ENCODE measurements around the gene WFDC1.
A peak's percentile ranks its signal among the peaks of the same experiment; 100 is the strongest.
"Not testable (repeated sequence)": the region's sequence is repeated elsewhere in the genome, so short reads cannot be mapped to it uniquely, and the experiment has no call there.

The WFDC1 gene

GRCh38 chr16:84331998-84332780 lies 37.5 kb downstream of the WFDC1 start:
- DNase-seq (ENCODE audit: low read depth): peak; percentile 76
- no peak for TF ChIP-seq CTCF (IDR thresholded peaks at IDR 0.05; ENCODE audit: insufficient read depth, low read depth, low read length, missing control alignments)
- H3K4me3 ChIP-seq (ENCODE audit: low read length): no peak overlapping the region

- TF ChIP-seq CTCF (IDR thresholded peaks at IDR 0.05; ENCODE audit: insufficient read depth, low read depth, low read length, missing control alignments): no peak
- no peak overlapping the region for H3K4me3 ChIP-seq (ENCODE audit: low read length)
- DNase-seq (ENCODE audit: low read depth): no peak
These were observed 38.5 kb downstream of the WFDC1 start for GRCh38 chr16:84332975-84333684.

GRCh38 chr16:84334058-84334457 lies 39.4 kb downstream of the WFDC1 start:
- H3K4me3 ChIP-seq (ENCODE audit: low read length): no peak overlapping the region
- TF ChIP-seq CTCF (IDR thresholded peaks at IDR 0.05; ENCODE audit: insufficient read depth, low read depth, low read length, missing control alignments): no peak
- no peak for DNase-seq (ENCODE audit: low read depth)

GRCh38 chr16:84334482-84334881 lies 39.8 kb downstream of the WFDC1 start:
- DNase-seq (ENCODE audit: low read depth): no peak
- TF ChIP-seq CTCF (IDR thresholded peaks at IDR 0.05; ENCODE audit: insufficient read depth, low read depth, low read length, missing control alignments): no peak
- H3K4me3 ChIP-seq (ENCODE audit: low read length): no peak overlapping the region

- DNase-seq (ENCODE audit: low read depth); H3K4me3 ChIP-seq (ENCODE audit: low read length): not testable (repeated sequence)
These were observed 42.6 kb downstream of the WFDC1 start for GRCh38 chr16:84337236-84337635.

- no peak for DNase-seq (ENCODE audit: low read depth)
- H3K4me3 ChIP-seq (ENCODE audit: low read length): no peak overlapping the region
- no peak for TF ChIP-seq CTCF (IDR thresholded peaks at IDR 0.05; ENCODE audit: insufficient read depth, low read depth, low read length, missing control alignments)
These were observed 44.6 kb downstream of the WFDC1 start for GRCh38 chr16:84339311-84339710.

GRCh38 chr16:84339766-84340165 lies 45.1 kb downstream of the WFDC1 start:
- DNase-seq (ENCODE audit: low read depth): no peak
- no peak overlapping the region for H3K4me3 ChIP-seq (ENCODE audit: low read length)
- no peak for TF ChIP-seq CTCF (IDR thresholded peaks at IDR 0.05; ENCODE audit: insufficient read depth, low read depth, low read length, missing control alignments)
